Measurements from ENCODE around the gene KIAA0513.

The KIAA0513 gene

DNA sequence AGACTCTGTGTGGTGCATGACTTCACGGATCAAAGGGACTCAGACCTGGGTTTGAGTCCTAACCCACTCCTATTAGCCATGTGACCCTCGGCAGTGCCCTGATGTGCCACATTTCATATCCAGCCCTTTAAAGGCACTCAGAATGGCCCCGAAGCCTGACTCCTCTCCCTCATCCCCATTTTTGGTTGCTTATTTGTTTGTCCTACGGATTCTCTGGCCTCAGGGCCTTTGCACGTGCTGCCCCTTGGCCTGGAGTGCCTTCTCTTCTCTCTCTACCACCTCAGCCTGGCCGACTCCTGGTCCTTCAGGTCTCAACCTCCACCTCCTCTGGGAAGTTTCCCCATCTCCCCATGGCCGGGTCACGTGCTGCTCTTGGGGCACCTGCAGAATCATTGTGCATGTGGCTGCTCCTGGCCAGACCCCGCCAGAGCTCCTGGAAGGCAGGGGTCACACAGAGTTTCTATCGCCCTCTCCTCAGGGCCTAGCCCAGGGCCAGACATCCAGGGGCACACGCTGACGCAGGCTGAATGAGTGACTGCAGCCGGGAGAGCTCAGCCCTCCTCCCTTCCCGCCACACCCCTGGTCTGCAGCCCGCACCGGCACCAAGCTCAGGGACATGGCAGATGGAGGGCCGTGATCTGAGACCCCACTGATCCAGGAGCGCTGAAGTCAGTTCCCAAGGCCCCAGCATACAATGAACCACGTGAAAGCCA is 106.6 kb downstream of the KIAA0513 start:
- no peak for DNase-seq (ENCODE audit: low read depth, low spot score)

GRCh38 chr16:85134789-85135142 is 107.2 kb downstream of the KIAA0513 start:
- DNase-seq (ENCODE audit: low read depth, low spot score), result no peak

- DNase-seq (ENCODE audit: low read depth, low spot score), result no peak
Observed at GRCh38 chr16:85136213-85136701, 108.7 kb downstream of the KIAA0513 start.

DNA sequence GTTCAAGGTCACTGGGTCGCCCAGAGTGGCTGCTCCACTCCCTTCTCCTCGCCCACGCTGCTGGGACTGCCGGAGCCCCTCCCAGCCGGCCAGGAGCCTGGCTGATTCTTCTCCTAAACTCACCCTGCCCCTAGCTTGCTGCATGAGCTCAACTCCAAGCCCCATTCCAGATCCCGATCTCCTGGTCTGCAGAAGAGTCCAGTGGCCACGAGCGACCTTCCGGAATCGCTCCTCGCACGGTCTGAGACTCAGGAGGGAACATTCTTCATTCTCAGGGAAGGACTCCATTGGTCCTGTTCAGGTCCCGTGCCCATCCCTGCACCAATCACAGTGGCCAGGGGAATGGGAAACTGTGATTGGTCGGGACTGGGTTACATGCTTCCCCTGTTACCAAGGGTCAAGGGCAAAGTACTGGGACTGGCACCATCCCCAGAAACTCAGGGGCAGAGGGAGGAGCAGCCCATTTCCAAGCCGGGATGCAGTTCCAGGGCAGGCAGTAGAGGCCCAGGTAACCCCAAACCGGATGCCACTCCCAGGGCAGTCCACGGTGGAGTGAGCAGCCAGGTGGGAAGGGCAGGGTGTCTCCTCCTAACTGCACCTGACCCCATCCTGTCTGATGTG is 109.2 kb downstream of the KIAA0513 start:
- peak; percentile 46 for DNase-seq (ENCODE audit: low read depth, low spot score)

GRCh38 chr16:85137323-85138072 is 109.9 kb downstream of the KIAA0513 start:
- peak; percentile 82 for DNase-seq (ENCODE audit: low read depth, low spot score)

DNA sequence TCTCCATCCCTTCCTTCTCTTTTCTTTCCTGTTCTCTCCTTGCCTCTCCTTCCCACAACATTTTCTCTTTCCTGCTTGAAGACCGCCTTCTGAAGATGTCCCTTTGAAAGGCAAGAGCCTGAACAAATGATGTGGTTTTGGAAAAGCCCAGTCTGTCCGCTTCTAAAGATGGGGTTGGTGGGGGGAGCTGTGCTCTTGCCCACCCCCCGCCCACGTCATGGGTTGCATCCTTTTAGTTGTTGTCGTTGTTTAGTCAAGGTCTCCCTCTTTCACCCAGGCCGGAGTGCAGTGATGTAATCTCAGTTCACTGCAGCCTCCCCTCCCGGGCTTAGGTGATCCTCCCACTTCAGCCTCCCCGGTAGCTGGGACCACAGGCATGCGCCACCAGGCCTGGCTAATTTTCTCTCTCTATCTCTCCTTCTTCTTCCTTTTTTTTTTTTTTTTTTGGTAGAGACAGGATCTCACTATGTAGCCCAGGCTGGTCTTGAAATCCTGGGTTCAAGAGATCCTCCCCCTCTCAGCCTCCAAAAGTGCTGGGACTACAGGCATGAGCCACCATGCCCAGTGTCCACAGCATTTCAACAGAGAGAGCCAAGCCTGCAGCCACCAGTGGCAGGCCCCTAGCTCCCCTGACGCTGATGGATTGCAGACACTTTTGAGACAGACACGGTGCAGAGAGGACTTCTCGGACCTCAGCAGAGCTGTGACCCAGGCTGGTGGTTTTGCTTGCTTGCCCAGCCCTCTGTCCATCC is 110.7 kb downstream of the KIAA0513 start:
- DNase-seq (ENCODE audit: low read depth, low spot score), result no peak

DNA sequence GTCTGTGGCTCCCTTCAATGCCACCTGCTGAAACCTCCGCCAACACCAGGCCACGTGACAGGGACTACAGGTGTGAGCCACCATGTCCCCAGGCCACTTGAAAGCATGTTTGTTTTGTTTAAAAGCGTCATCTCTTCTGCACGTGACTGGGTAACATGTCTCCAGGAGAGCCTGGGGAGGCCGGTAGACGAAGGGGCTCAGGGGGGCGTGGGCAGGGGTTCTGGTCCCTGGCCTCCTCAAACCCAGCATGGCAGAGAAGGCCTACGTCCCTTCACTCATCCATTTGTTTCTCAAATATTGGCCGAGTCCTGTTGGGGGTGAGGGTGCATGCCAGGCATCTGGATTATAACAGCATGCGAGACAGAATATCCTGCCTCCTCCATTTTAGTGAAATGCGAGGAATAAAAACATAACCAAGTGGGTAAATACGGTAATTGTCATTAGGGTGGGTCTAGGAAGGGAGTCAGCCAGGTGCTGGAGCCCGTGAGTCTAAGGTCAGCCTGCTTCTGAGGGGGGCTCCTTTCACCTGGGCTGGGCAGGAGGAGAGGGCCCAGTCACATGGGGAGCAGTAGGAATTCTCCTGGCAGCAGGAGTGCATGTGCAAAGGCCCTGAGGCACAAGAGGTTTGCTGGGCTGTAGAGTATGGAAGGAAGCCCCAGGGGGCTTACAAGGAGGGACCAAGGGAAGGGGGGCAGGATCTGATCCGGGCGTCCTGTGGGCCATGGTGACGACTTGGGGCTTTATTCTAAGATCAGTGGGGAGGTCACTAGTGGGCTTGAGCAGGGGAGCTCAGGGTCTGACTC is 111.4 kb downstream of the KIAA0513 start:
- DNase-seq (ENCODE audit: low read depth, low spot score), result no peak

- no peak for DNase-seq (ENCODE audit: low read depth, low spot score)
Observed at GRCh38 chr16:85139881-85140339, 112.3 kb downstream of the KIAA0513 start.

- no peak for DNase-seq (ENCODE audit: low read depth, low spot score)
Observed at GRCh38 chr16:85140455-85141012, 112.9 kb downstream of the KIAA0513 start.

- no peak for DNase-seq (ENCODE audit: low read depth, low spot score)
Observed at GRCh38 chr16:85141491-85142128, 114.0 kb downstream of the KIAA0513 start.

GRCh38 chr16:85142129-85142513 is 114.5 kb downstream of the KIAA0513 start:
- DNase-seq (ENCODE audit: low read depth, low spot score), result no peak

- no peak for DNase-seq (ENCODE audit: low read depth, low spot score)
Observed at GRCh38 chr16:85142771-85143211, 115.2 kb downstream of the KIAA0513 start.
